GM12801 (cell line): ENCODE data around the gene CYP19A1.

Source experiments
- CTCF ChIP-seq: IDR thresholded peaks from one replicate; pipeline ENCODE4 v1.5.1; 2011; ENCODE audit warnings: control low read depth; ENCODE audit not compliant: insufficient read length; ENCODE audit errors: extremely low read depth

The CYP19A1 gene

GRCh38 chr15:51267051-51267702 is 71.2 kb downstream of the CYP19A1 start:
- TF ChIP-seq CTCF, result no peak

DNA sequence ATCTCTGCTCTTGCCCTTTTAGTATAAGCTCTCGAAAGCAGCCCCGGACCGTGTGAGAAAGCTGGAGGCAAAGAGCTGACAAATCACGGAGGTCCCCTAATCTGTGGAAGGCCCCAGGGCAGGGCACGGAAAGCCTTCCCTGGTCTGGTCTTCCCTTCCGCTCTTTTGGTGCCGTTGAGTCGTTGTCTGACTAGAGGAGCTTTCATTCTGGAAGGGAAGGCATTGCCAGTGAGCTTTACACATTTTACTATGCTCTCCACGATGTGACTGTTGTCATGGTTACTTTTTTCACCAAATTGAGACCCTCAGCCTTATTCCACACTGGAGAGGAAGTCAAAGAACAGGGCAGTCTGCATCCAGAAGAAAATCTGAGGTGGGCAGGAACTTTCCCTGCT is 71.7 kb downstream of the CYP19A1 start:
- no peak for TF ChIP-seq CTCF

- TF ChIP-seq CTCF, result no peak
These were observed 73.3 kb downstream of the CYP19A1 start for GRCh38 chr15:51265037-51265555.

- no peak for TF ChIP-seq CTCF
These were observed 74.7 kb downstream of the CYP19A1 start for GRCh38 chr15:51263726-51264125.

GRCh38 chr15:51263116-51263515 is 75.3 kb downstream of the CYP19A1 start:
- no peak for TF ChIP-seq CTCF

DNA sequence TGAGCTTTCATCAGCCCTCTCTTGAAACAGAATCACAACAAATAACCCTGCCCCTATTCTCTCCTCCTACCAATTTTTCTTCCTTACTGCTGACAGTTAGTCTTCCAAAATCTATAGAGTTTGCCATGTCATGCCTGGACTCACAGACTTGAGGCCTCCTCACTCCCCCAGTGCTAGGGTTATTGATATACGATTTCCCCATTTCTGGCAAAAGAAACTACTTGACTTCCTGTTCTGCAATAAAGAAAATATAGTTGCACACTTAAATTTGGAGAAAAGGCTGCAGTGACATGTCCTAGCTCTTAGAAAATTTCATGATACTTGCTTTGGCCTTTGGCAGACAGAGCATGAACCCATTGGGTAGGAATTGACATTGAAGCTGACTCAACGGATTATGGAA is 75.9 kb downstream of the CYP19A1 start:
- no peak for TF ChIP-seq CTCF

- TF ChIP-seq CTCF, result no peak
These were observed 78.2 kb downstream of the CYP19A1 start for GRCh38 chr15:51260202-51260601.

DNA sequence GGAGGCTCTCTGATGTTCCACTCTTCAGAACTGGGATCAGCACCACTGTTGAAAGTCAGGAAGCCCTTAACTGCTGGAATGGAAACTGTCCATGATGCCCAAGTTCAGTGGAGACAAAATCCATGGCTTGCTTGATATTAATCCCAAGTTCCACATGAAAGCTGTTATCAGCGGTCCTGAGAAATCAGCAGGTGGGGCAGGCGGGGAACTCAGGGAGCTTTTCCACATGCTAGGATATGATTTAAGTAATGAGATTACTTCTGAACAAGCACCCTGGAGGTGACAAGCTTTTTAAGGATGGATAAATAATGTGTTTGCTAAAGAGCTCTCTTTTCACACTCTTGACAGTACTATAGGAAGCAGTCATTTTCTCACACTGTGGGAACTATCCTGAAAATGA is 82.9 kb downstream of the CYP19A1 start:
- no peak for TF ChIP-seq CTCF
